HepG2 (cell line): ENCODE results near the gene FGF4.

ENCODE experiments used
- KDM1A ChIP-seq: IDR thresholded peaks from 2 replicates; pipeline ENCODE4 v1.6.1; 2016; ENCODE audit warnings: missing compliant biosample characterization
- TEAD2 ChIP-seq: sonication (generic); formaldehyde crosslinking; IDR thresholded peaks from 2 replicates; pipeline ENCODE4 v1.9.0; 2021; ENCODE audit warnings: missing genetic modification reagents
- ZNF431 ChIP-seq: sonication (generic); formaldehyde crosslinking; IDR thresholded peaks from 2 replicates; pipeline ENCODE4 v1.9.0; 2022; ENCODE audit warnings: missing genetic modification reagents, low read depth, mild to moderate bottlenecking, borderline replicate concordance
- TF ChIP-seq, protein P1 (sequence below): IDR thresholded peaks from 2 replicates; pipeline ENCODE4 v1.6.1; 2012; ENCODE audit warnings: inconsistent platforms
- TF ChIP-seq, protein P2 (sequence below): sonication (generic); formaldehyde crosslinking; IDR thresholded peaks from 2 replicates; pipeline ENCODE4 v1.5.0; 2020; ENCODE audit warnings: missing genetic modification reagents
- TF ChIP-seq, protein P3 (sequence below): sonication (generic); formaldehyde crosslinking; IDR thresholded peaks from 2 replicates; pipeline ENCODE4 v1.8.0; 2022; ENCODE audit warnings: missing genetic modification reagents, mild to moderate bottlenecking, borderline replicate concordance
- TF ChIP-seq, protein P4 (sequence below): sonication (generic); formaldehyde crosslinking; IDR thresholded peaks from 2 replicates; pipeline ENCODE4 v1.4.0; 2020; ENCODE audit warnings: mild to moderate bottlenecking, missing genetic modification reagents, borderline replicate concordance
- TF ChIP-seq, protein P5 (sequence below): sonication (generic); formaldehyde crosslinking; IDR thresholded peaks from 2 replicates; pipeline ENCODE4 v1.5.0; 2020; ENCODE audit warnings: mild to moderate bottlenecking, missing genetic modification reagents, moderate library complexity

DNA sequence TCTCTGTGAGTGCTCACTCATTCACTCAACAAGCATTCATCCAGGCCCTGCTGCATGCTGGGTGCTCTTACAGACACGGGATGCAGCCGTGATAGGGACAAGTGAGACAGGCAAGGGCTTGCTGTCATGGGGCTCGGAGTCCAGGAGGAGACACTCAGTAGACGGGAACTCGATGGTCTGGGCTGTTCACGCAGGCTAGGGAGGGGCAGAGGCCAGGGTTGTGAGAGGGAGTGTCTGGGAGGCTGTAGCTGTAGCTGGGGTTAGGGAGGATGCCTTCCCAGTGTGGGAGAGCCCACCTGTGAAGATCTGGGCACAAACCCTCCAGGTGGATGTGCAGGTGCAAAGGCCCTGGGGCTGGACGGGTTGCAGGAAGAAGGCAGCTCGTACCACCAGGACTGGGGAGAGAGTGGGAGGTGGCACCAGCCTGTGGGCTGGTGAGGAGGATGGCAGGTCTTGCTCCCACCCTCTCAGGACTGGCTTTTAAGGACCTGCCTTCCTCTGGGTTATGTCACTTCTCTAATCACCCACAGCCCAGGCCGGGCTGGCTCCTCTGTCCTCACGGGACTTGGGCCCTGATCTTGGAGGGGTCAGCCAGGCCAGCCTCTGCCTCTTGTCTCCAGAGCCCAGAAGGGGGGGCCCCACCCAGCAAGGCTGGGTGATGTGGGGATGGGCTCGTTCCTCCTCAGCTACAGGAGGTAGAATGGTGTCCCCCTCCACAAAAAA is 24.1 kb downstream of the FGF4 start:
- TF ChIP-seq, protein P1, sequence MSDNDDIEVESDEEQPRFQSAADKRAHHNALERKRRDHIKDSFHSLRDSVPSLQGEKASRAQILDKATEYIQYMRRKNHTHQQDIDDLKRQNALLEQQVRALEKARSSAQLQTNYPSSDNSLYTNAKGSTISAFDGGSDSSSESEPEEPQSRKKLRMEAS: no peak
- no peak for TF ChIP-seq KDM1A (CRISPR knock-in tag)
- TF ChIP-seq, protein P2, sequence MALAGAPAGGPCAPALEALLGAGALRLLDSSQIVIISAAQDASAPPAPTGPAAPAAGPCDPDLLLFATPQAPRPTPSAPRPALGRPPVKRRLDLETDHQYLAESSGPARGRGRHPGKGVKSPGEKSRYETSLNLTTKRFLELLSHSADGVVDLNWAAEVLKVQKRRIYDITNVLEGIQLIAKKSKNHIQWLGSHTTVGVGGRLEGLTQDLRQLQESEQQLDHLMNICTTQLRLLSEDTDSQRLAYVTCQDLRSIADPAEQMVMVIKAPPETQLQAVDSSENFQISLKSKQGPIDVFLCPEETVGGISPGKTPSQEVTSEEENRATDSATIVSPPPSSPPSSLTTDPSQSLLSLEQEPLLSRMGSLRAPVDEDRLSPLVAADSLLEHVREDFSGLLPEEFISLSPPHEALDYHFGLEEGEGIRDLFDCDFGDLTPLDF (CRISPR knock-in tag): no peak
- TF ChIP-seq, protein P3, sequence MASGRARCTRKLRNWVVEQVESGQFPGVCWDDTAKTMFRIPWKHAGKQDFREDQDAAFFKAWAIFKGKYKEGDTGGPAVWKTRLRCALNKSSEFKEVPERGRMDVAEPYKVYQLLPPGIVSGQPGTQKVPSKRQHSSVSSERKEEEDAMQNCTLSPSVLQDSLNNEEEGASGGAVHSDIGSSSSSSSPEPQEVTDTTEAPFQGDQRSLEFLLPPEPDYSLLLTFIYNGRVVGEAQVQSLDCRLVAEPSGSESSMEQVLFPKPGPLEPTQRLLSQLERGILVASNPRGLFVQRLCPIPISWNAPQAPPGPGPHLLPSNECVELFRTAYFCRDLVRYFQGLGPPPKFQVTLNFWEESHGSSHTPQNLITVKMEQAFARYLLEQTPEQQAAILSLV (CRISPR knock-in tag): no peak
- TF ChIP-seq, protein P4, sequence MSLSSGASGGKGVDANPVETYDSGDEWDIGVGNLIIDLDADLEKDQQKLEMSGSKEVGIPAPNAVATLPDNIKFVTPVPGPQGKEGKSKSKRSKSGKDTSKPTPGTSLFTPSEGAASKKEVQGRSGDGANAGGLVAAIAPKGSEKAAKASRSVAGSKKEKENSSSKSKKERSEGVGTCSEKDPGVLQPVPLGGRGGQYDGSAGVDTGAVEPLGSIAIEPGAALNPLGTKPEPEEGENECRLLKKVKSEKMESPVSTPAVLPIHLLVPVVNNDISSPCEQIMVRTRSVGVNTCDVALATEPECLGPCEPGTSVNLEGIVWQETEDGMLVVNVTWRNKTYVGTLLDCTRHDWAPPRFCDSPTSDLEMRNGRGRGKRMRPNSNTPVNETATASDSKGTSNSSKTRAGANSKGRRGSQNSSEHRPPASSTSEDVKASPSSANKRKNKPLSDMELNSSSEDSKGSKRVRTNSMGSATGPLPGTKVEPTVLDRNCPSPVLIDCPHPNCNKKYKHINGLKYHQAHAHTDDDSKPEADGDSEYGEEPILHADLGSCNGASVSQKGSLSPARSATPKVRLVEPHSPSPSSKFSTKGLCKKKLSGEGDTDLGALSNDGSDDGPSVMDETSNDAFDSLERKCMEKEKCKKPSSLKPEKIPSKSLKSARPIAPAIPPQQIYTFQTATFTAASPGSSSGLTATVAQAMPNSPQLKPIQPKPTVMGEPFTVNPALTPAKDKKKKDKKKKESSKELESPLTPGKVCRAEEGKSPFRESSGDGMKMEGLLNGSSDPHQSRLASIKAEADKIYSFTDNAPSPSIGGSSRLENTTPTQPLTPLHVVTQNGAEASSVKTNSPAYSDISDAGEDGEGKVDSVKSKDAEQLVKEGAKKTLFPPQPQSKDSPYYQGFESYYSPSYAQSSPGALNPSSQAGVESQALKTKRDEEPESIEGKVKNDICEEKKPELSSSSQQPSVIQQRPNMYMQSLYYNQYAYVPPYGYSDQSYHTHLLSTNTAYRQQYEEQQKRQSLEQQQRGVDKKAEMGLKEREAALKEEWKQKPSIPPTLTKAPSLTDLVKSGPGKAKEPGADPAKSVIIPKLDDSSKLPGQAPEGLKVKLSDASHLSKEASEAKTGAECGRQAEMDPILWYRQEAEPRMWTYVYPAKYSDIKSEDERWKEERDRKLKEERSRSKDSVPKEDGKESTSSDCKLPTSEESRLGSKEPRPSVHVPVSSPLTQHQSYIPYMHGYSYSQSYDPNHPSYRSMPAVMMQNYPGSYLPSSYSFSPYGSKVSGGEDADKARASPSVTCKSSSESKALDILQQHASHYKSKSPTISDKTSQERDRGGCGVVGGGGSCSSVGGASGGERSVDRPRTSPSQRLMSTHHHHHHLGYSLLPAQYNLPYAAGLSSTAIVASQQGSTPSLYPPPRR (CRISPR knock-in tag): no peak
- TF ChIP-seq ZNF431 (CRISPR knock-in tag): no peak
- TF ChIP-seq, protein P5, sequence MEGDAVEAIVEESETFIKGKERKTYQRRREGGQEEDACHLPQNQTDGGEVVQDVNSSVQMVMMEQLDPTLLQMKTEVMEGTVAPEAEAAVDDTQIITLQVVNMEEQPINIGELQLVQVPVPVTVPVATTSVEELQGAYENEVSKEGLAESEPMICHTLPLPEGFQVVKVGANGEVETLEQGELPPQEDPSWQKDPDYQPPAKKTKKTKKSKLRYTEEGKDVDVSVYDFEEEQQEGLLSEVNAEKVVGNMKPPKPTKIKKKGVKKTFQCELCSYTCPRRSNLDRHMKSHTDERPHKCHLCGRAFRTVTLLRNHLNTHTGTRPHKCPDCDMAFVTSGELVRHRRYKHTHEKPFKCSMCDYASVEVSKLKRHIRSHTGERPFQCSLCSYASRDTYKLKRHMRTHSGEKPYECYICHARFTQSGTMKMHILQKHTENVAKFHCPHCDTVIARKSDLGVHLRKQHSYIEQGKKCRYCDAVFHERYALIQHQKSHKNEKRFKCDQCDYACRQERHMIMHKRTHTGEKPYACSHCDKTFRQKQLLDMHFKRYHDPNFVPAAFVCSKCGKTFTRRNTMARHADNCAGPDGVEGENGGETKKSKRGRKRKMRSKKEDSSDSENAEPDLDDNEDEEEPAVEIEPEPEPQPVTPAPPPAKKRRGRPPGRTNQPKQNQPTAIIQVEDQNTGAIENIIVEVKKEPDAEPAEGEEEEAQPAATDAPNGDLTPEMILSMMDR: no peak
- no peak for TF ChIP-seq TEAD2 (CRISPR knock-in tag)
